GM12878 (cell line): Measurements from ENCODE around the gene TEX264. TPM values are rescaled to one million over a fixed set of nuclear protein-coding genes. Genes with fewer than 3 reads are reported as not detected.
A peak's percentile ranks its signal among the peaks of the same experiment; 100 is the strongest.

Experiments used
- CBFB ChIP-seq: IDR thresholded peaks from 2 replicates; pipeline ENCODE4 v1.6.1; 2016; ENCODE audit warnings: antibody characterized with exemption, low read depth
- CBX5 ChIP-seq: sonication (generic); IDR thresholded peaks from 2 replicates; pipeline ENCODE4 v1.6.1; 2016; ENCODE audit warnings: low read depth, moderate library complexity, mild to moderate bottlenecking, inconsistent platforms
- CHD2 ChIP-seq: IDR thresholded peaks from 2 replicates; pipeline ENCODE4 v1.6.1; 2011; ENCODE audit warnings: low read depth, low read length, improper control_type of control experiment, borderline replicate concordance
- ETV6 ChIP-seq, 2 experiments: fragments of 450-650 bp in 1 of 2; IDR thresholded peaks in 1 of 2; conservative IDR thresholded peaks in 1 of 2; 2 replicates each; pipeline ENCODE4 v1.6.1; 2014; ENCODE audit warnings: antibody characterized with exemption in 1 of 2, borderline replicate concordance in 1 of 2, low read depth in 1 of 2, mild to moderate bottlenecking in 1 of 2, moderate library complexity in 1 of 2
- GATAD2B ChIP-seq: fragments of 450-650 bp; conservative IDR thresholded peaks from 2 replicates; pipeline ENCODE4 v1.6.1; 2017; ENCODE audit warnings: low read depth, mild to moderate bottlenecking, moderate library complexity
- HCFC1 ChIP-seq: fragments of 150-350 bp; IDR thresholded peaks from 2 replicates; pipeline ENCODE4 v1.6.1; 2014; ENCODE audit warnings: low read length
- KLF5 ChIP-seq: fragments of 450-650 bp; IDR thresholded peaks from 2 replicates; pipeline ENCODE4 v1.6.1; 2014; ENCODE audit warnings: mild to moderate bottlenecking; ENCODE audit not compliant: partially characterized antibody
- MTA2 ChIP-seq: fragments of 450-650 bp; IDR thresholded peaks from 2 replicates; pipeline ENCODE4 v1.6.1; 2016; ENCODE audit warnings: low read depth, mild to moderate bottlenecking, moderate library complexity
- MXI1 ChIP-seq: fragments of 150-350 bp; IDR thresholded peaks from 2 replicates; pipeline ENCODE4 v1.6.1; 2011; ENCODE audit warnings: low read depth, mild to moderate bottlenecking, inconsistent platforms, low read length, improper control_type of control experiment
- NFIC ChIP-seq: IDR thresholded peaks from 2 replicates; pipeline ENCODE4 v1.6.1; 2012; ENCODE audit warnings: low read depth, mild to moderate bottlenecking, inconsistent platforms, low read length, moderate library complexity
- NR2C1 ChIP-seq: fragments of 450-650 bp; IDR thresholded peaks from 2 replicates; pipeline ENCODE4 v1.6.1; 2017; ENCODE audit warnings: antibody characterized with exemption, mild to moderate bottlenecking, moderate library complexity
- POLR2A ChIP-seq: IDR thresholded peaks from 2 replicates; pipeline ENCODE4 v1.6.1; 2011; ENCODE audit warnings: low read depth, mild to moderate bottlenecking, low read length
- POLR2AphosphoS2 ChIP-seq: IDR thresholded peaks from 2 replicates; pipeline ENCODE4 v1.6.1; 2011; ENCODE audit warnings: low read depth, mild to moderate bottlenecking, low read length, improper control_type of control experiment, moderate library complexity
- POLR2AphosphoS5 ChIP-seq: IDR thresholded peaks from 2 replicates; pipeline ENCODE4 v1.6.1; 2011; ENCODE audit warnings: mild to moderate bottlenecking, low read length, inconsistent platforms
- RB1 ChIP-seq: fragments of 450-650 bp; formaldehyde crosslinking; IDR thresholded peaks from 2 replicates; pipeline ENCODE4 v1.6.1; 2017; ENCODE audit warnings: mild to moderate bottlenecking, borderline replicate concordance
- RELA ChIP-seq: fragments of 450-650 bp; IDR thresholded peaks from 2 replicates; pipeline ENCODE4 v1.8.0; 2014; ENCODE audit warnings: borderline replicate concordance; ENCODE audit not compliant: partially characterized antibody
- RUNX3 ChIP-seq: IDR thresholded peaks from 2 replicates; pipeline ENCODE4 v1.6.1; 2012; ENCODE audit warnings: low read length, inconsistent platforms
- STAT1 ChIP-seq: fragments of 450-650 bp; conservative IDR thresholded peaks from 2 replicates; pipeline ENCODE4 v1.6.1; 2014; ENCODE audit warnings: antibody characterized with exemption, mild to moderate bottlenecking
- TAF1 ChIP-seq: IDR thresholded peaks from 2 replicates; pipeline ENCODE4 v1.6.1; 2011; ENCODE audit warnings: mild to moderate bottlenecking, low read depth, low read length, borderline replicate concordance
- TCF12 ChIP-seq: IDR thresholded peaks from 2 replicates; pipeline ENCODE4 v1.6.1; 2011; ENCODE audit warnings: low read depth, mild to moderate bottlenecking, low read length
- TCF3 ChIP-seq: IDR thresholded peaks from 2 replicates; pipeline ENCODE4 v1.6.1; 2012; ENCODE audit warnings: low read depth, mild to moderate bottlenecking, low read length, borderline replicate concordance; ENCODE audit not compliant: insufficient read depth
- ZBED1 ChIP-seq: IDR thresholded peaks from 2 replicates; pipeline ENCODE4 v1.6.1; 2016; ENCODE audit warnings: borderline replicate concordance
- polyA plus RNA-seq, 11 experiments: library from polyadenylated mRNA; depleted of rRNA in 4 of 11; unstranded in 6 of 11; stranded (reverse) in 5 of 11; fragments of >200 nt; fragmentation: Nextera tagmentation in 4 of 11; fragmentation: Illumina TruSeq in 1 of 11; extraction: Ambion mirVana in 4 of 11; extraction: Trizol in 1 of 11; gene quantifications; 1 replicate in 1 of 11; 2 replicates in 10 of 11; pipeline versions ENCODE4 v1.2.1 to v1.2.3, GENCODE V29; 2011 to 2016; ENCODE audit warnings: inconsistent platforms in 2 of 11, missing spikeins in 2 of 11, low read depth in 1 of 11
- total RNA-seq, 4 experiments: library from RNA; depleted of rRNA in 3 of 4; stranded (reverse); fragments of >200 nt in 3 of 4; fragmentation: Illumina TruSeq in 1 of 4; extraction: Trizol in 1 of 4; gene quantifications; 2 replicates each; pipeline versions ENCODE4 v1.2.1 to v1.2.3, GENCODE V29; 2013 to 2021
- TF ChIP-seq, protein P1 (sequence below): IDR thresholded peaks from 2 replicates; pipeline ENCODE4 v1.6.1; 2011; ENCODE audit warnings: borderline replicate concordance, low read depth, mild to moderate bottlenecking, moderate library complexity, low read length; ENCODE audit not compliant: insufficient read depth, poor library complexity, severe bottlenecking
- TF ChIP-seq, protein P2 (sequence below): fragments of 450-650 bp; IDR thresholded peaks from 2 replicates; pipeline ENCODE4 v1.6.1; 2017; ENCODE audit warnings: low read depth, mild to moderate bottlenecking, moderate library complexity
- TF ChIP-seq, protein P3 (sequence below): IDR thresholded peaks from 2 replicates; pipeline ENCODE4 v1.6.1; 2012; ENCODE audit warnings: low read depth, low read length, improper control_type of control experiment

The TEX264 gene
- total and polyA plus RNA-seq, 10 of the 15 experiments (the other 5 are each of a cell fraction or from before 2014, with no cell fraction given) = 3.6 to 63.0 (median 52.4) TPM

DNA sequence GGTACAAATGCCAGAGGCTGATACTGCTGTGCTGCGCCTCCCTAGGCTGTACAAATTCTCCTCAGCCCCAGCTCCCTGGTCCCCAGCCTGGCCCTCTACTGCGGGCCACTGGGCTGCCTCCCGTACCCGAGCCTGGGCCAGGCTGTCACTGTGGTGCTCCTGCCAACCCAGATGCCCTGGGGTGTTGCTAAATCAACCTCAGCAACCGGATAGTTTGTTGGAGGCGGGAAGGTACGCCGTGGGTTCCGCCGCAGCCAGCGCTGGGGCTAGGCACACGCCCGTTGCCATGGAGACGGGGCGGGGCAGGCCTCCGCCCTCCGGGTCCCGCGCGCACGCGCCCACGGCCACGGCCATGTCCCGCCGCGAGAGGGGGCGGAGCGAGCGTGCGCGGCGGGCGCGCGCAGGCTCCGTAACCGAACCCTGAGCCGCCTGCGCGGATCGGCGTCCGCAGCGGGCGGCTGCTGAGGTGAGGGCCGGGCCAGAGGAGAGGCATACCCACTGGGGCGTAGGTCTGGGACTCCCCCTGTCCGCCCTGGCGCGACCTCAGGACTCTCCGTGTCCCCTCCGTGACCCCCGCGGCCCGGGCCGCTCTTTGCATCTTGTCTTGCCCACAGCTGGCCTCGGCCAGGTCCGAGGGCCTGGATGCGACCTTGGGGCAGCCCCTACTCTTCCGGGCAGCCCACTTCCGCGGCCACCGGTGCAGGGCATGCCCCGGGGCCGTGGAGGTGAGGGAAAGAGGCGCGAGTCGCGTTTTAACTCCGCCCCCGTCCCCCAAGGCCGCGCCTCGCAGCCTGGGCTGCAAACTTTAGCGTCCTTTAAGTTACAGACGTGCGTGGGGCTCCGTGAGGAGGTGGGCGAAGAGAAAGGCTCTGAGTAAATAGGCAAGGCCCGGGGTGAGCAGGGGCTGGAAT lies at the start of gene TEX264 (continued):
- peak; percentile 85; the same call in 1 of the 2 replicates for TF ChIP-seq POLR2AphosphoS2
- TF ChIP-seq, protein P1, sequence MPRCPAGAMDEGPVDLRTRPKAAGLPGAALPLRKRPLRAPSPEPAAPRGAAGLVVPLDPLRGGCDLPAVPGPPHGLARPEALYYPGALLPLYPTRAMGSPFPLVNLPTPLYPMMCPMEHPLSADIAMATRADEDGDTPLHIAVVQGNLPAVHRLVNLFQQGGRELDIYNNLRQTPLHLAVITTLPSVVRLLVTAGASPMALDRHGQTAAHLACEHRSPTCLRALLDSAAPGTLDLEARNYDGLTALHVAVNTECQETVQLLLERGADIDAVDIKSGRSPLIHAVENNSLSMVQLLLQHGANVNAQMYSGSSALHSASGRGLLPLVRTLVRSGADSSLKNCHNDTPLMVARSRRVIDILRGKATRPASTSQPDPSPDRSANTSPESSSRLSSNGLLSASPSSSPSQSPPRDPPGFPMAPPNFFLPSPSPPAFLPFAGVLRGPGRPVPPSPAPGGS = peak; percentile 16
- TF ChIP-seq STAT1 = peak; percentile 66; the same call in 1 of the 2 replicates
- TF ChIP-seq, protein P2, sequence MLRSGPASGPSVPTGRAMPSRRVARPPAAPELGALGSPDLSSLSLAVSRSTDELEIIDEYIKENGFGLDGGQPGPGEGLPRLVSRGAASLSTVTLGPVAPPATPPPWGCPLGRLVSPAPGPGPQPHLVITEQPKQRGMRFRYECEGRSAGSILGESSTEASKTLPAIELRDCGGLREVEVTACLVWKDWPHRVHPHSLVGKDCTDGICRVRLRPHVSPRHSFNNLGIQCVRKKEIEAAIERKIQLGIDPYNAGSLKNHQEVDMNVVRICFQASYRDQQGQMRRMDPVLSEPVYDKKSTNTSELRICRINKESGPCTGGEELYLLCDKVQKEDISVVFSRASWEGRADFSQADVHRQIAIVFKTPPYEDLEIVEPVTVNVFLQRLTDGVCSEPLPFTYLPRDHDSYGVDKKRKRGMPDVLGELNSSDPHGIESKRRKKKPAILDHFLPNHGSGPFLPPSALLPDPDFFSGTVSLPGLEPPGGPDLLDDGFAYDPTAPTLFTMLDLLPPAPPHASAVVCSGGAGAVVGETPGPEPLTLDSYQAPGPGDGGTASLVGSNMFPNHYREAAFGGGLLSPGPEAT = 0 out of 2 replicates have a peak, but pooled peaks have one; percentile 11
- TF ChIP-seq, protein P3, sequence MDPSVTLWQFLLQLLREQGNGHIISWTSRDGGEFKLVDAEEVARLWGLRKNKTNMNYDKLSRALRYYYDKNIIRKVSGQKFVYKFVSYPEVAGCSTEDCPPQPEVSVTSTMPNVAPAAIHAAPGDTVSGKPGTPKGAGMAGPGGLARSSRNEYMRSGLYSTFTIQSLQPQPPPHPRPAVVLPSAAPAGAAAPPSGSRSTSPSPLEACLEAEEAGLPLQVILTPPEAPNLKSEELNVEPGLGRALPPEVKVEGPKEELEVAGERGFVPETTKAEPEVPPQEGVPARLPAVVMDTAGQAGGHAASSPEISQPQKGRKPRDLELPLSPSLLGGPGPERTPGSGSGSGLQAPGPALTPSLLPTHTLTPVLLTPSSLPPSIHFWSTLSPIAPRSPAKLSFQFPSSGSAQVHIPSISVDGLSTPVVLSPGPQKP = peak; percentile 56; the same call in 1 of the 2 replicates
- TF ChIP-seq HCFC1 = peak; percentile 49
- peak; percentile 74 for TF ChIP-seq KLF5
- TF ChIP-seq MXI1 = peak; percentile 88
- TF ChIP-seq TCF12 = 0 out of 2 replicates have a peak, but pooled peaks have one; percentile 3
- 0 out of 2 replicates have a peak, but pooled peaks have one; percentile 24 for TF ChIP-seq RUNX3
- no peak for TF ChIP-seq MTA2
- peak; percentile 81 for TF ChIP-seq GATAD2B
- no peak for TF ChIP-seq CHD2
- TF ChIP-seq RB1 = peak; percentile 88; the same call in 1 of the 2 replicates
- TF ChIP-seq NFIC = no peak
- TF ChIP-seq ETV6 (conservative IDR thresholded peaks at IDR 0.05 in 1 of 2, IDR thresholded peaks at IDR 0.05 in 1 of 2; ENCODE audit: borderline replicate concordance in 1 of 2, low read depth in 1 of 2) = 0 out of 4 replicates have a peak, but pooled peaks of 1 of the 2 experiments have one; percentile 26
- TF ChIP-seq CBFB = 0 out of 2 replicates have a peak, but pooled peaks have one; percentile 7
- peak; percentile 62; the same call in 1 of the 2 replicates for TF ChIP-seq POLR2AphosphoS5
- 0 out of 2 replicates have a peak, but pooled peaks have one; percentile 40 for TF ChIP-seq ZBED1
- peak; percentile 66 for TF ChIP-seq RELA
- peak; percentile 44; the same call in 1 of the 2 replicates for TF ChIP-seq TAF1
- TF ChIP-seq TCF3 = 0 out of 2 replicates have a peak, but pooled peaks have one; percentile 54
- TF ChIP-seq CBX5 = no peak
- peak; percentile 88 for TF ChIP-seq POLR2A
- 0 out of 2 replicates have a peak, but pooled peaks have one; percentile 34 for TF ChIP-seq NR2C1
